ENCODE measurements around the gene MYH15. TPM values are rescaled to one million over a fixed set of nuclear protein-coding genes. Genes with fewer than 3 reads are reported as not detected.

The MYH15 gene
- total and polyA plus RNA-seq, 2 experiments from 2014 or later, result 1.5 TPM

DNA sequence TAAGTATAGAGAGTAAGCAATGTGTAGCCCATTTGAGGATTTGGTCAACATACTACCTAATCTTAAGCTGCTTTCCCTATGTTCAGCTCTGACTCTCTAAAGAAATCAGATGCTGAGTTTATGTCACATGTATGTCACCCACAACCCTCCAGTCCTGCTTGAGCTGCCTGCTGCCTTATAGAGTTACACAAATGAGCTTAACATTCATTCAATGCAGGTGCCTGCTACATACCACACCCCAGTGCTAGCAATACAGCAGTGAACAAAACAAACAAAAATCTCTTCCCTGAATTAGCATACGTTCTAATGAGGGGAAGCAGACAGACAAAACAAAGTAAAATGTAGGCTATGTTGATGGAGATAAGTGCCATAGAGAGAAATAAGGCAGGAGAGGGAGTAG lies 121.0 kb downstream of the MYH15 start:
- H4K20me1 ChIP-seq (ENCODE audit: insufficient read depth, poor library complexity, severe bottlenecking), result no peaks in the 10 kb centered on the region
- DNase-seq (ENCODE audit: low spot score), result no peak
- no peaks in the 10 kb centered on the region for H3K36me3 ChIP-seq (replicated peaks; ENCODE audit: insufficient read depth, low read depth)
- no peak overlapping the region for H3K4me3 ChIP-seq
- H3K9me2 ChIP-seq (replicated peaks; ENCODE audit: insufficient read depth), result no peaks in the 10 kb centered on the region
- H3K27me3 ChIP-seq, result no peaks in the 10 kb centered on the region
- H3K4me1 ChIP-seq (ENCODE audit: insufficient read depth), result no peaks in the 10 kb centered on the region
- 36% methylated on average over 1 of the region's 1 CpG for WGBS (ENCODE audit: low lambda C conversion rate, missing lambda C conversion rate)
- no peak overlapping the region for H3K27ac ChIP-seq
- no peak overlapping the region for H3K4me2 ChIP-seq
- TF ChIP-seq, protein P1, sequence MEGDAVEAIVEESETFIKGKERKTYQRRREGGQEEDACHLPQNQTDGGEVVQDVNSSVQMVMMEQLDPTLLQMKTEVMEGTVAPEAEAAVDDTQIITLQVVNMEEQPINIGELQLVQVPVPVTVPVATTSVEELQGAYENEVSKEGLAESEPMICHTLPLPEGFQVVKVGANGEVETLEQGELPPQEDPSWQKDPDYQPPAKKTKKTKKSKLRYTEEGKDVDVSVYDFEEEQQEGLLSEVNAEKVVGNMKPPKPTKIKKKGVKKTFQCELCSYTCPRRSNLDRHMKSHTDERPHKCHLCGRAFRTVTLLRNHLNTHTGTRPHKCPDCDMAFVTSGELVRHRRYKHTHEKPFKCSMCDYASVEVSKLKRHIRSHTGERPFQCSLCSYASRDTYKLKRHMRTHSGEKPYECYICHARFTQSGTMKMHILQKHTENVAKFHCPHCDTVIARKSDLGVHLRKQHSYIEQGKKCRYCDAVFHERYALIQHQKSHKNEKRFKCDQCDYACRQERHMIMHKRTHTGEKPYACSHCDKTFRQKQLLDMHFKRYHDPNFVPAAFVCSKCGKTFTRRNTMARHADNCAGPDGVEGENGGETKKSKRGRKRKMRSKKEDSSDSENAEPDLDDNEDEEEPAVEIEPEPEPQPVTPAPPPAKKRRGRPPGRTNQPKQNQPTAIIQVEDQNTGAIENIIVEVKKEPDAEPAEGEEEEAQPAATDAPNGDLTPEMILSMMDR (IDR thresholded peaks at IDR 0.05; ENCODE audit: poor library complexity), result no peak
- no peak for TF ChIP-seq EZH2 (IDR thresholded peaks at IDR 0.05; ENCODE audit: borderline replicate concordance)
- TF ChIP-seq EZH2phosphoT487 (IDR thresholded peaks at IDR 0.05; ENCODE audit: low read depth, severe bottlenecking, unreplicated experiment), result no peak
- H2AFZ ChIP-seq, result no peak overlapping the region
- no peaks in the 10 kb centered on the region for H3K9me3 ChIP-seq (ENCODE audit: low read depth)
- no peaks in the 10 kb centered on the region for H3K79me2 ChIP-seq

DNA sequence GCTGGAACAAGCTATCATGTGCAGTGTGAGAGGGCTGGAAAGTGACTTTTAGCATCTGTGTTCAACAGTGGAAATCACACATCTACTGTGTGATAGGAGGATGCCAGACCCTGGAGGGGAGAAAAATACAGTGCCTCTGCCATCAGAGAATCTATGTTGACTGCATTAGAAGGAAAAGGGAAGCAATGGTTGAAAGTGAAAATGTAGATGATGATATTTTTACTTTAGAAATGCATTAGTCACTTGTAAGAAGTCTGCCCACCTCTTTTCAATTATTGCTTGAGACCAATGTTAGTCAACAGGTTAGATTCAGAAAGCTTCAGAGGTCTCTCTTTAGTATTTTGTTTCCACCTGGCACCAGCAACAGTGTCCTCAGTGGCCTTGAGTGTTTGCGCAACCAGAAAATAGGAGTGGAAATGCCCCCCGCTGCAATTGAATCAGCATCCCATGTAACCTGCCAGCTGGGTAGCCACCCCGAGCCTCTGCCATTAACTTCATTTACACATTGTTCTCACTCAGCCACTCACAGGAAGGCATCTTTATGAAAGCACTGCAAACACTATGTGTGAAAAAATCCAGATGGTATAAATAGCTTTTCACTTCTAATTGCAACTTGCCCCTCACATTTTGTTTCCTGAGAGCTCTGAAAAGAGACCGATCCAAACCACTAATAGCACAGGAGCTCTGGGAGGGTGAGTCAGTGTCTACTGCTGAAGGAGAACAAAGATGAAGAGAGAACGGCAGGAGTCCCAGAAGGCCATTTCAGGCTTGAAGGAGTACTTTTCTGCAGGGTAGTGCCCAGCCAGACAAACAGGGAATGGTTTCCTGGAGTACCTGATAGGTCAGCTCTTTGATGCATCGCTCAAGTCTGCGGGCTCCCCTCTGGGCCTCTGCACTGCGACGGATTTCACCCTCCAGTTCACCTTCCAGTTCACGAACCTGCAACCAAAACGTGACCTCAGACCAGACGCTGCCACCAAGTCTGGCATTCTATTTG lies 122.0 kb downstream of the MYH15 start:
- no peaks in the 10 kb centered on the region for H3K4me1 ChIP-seq (ENCODE audit: insufficient read depth)
- no peaks in the 10 kb centered on the region for H3K36me3 ChIP-seq (replicated peaks; ENCODE audit: insufficient read depth, low read depth)
- H2AFZ ChIP-seq, result no peak overlapping the region
- no peaks in the 10 kb centered on the region for H3K9me2 ChIP-seq (replicated peaks; ENCODE audit: insufficient read depth)
- no peak overlapping the region for H3K4me2 ChIP-seq
- DNase-seq (ENCODE audit: low spot score), result no peak
- H3K9me3 ChIP-seq (ENCODE audit: low read depth), result no peaks in the 10 kb centered on the region
- H4K20me1 ChIP-seq (ENCODE audit: insufficient read depth, poor library complexity, severe bottlenecking), result no peaks in the 10 kb centered on the region
- H3K4me3 ChIP-seq, result no peak overlapping the region
- no peaks in the 10 kb centered on the region for H3K79me2 ChIP-seq
- no peaks in the 10 kb centered on the region for H3K27me3 ChIP-seq
- WGBS (ENCODE audit: low lambda C conversion rate, missing lambda C conversion rate), result 82% methylated on average over 12 of the region's 12 CpGs
- no peak for TF ChIP-seq EZH2phosphoT487 (IDR thresholded peaks at IDR 0.05; ENCODE audit: low read depth, severe bottlenecking, unreplicated experiment)
- TF ChIP-seq, protein P1 (IDR thresholded peaks at IDR 0.05; ENCODE audit: poor library complexity), result no peak
- no peak for TF ChIP-seq EZH2 (IDR thresholded peaks at IDR 0.05; ENCODE audit: borderline replicate concordance)
- H3K27ac ChIP-seq, result no peak overlapping the region

DNA sequence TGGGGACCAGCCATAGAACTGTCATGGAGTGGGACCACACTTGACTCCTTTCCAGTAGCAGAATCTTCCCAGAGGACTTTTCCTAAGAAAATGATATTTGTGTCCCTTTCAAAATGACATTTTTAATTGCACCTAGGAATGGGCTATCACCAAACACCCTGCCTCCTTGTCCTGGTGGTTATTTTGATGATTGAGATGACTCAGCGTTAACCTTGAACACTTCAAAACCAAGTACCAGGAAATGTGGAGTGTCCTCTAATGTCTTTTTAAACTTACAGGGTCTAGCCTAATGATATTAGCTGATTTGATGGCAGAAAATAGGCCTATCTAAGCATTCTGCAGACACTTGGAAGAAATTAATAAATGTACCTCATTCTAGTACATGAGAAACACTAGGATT lies 123.3 kb downstream of the MYH15 start:
- WGBS (ENCODE audit: low lambda C conversion rate, missing lambda C conversion rate), result 94% methylated on average over 1 of the region's 1 CpG
- Histone ChIP-seq H3K4me2 (no peak overlapping the region), H3K79me2 (no peaks in the 10 kb centered on the region), H3K27ac (no peak overlapping the region), H4K20me1 (ENCODE audit: insufficient read depth, poor library complexity, severe bottlenecking) (no peaks in the 10 kb centered on the region), H3K9me3 (ENCODE audit: low read depth) (no peaks in the 10 kb centered on the region), H3K27me3 (no peaks in the 10 kb centered on the region), H3K4me1 (ENCODE audit: insufficient read depth) (no peaks in the 10 kb centered on the region), H3K36me3 (replicated peaks; ENCODE audit: insufficient read depth, low read depth) (no peaks in the 10 kb centered on the region), H2AFZ (no peak overlapping the region), H3K9me2 (replicated peaks; ENCODE audit: insufficient read depth) (no peaks in the 10 kb centered on the region), H3K4me3 (no peak overlapping the region)
- no peak for DNase-seq (ENCODE audit: low spot score)
- TF ChIP-seq, protein P1 (IDR thresholded peaks at IDR 0.05; ENCODE audit: poor library complexity), result no peak
- TF ChIP-seq EZH2phosphoT487 (IDR thresholded peaks at IDR 0.05; ENCODE audit: low read depth, severe bottlenecking, unreplicated experiment), result no peak
- TF ChIP-seq EZH2 (IDR thresholded peaks at IDR 0.05; ENCODE audit: borderline replicate concordance), result no peak

Measured in hepatocyte (in vitro differentiated cells).